Glomerular endothelial cell (primary cell): Measurements from ENCODE around the gene FASTK. TPM values are rescaled to one million over a fixed set of nuclear protein-coding genes. Genes with fewer than 3 reads are reported as not detected.

ENCODE experiments used
- DNase-seq: peaks from one replicate; pipeline ENCODE4 v3.0.0-alpha.2; 2011; ENCODE audit warnings: low read depth, low spot score; ENCODE audit errors: extremely low read depth
- total RNA-seq: library from RNA; depleted of rRNA; stranded (reverse); fragments of >200 nt; gene quantifications from 2 replicates; pipeline ENCODE4 v1.2.3, GENCODE V29; 2015

Gene FASTK
- total RNA-seq, 1 donor from 2014 or later = 81.7 TPM

GRCh38 chr7:151068069-151068773 is 12.4 kb downstream of the FASTK start:
- no peak for DNase-seq

GRCh38 chr7:151066273-151066974 is 14.2 kb downstream of the FASTK start:
- DNase-seq = no peak

GRCh38 chr7:151065516-151065915 is 15.1 kb downstream of the FASTK start:
- no peak for DNase-seq

- no peak for DNase-seq
These were observed 15.6 kb downstream of the FASTK start for GRCh38 chr7:151064993-151065392.

GRCh38 chr7:151064454-151064853 is 16.2 kb downstream of the FASTK start:
- DNase-seq = no peak

GRCh38 chr7:151063212-151063561 is 17.4 kb downstream of the FASTK start:
- no peak for DNase-seq

GRCh38 chr7:151062399-151063211 is 18.0 kb downstream of the FASTK start:
- no peak for DNase-seq

GRCh38 chr7:151062111-151062398 is 18.6 kb downstream of the FASTK start:
- DNase-seq = no peak

GRCh38 chr7:151061213-151062110 is 19.1 kb downstream of the FASTK start:
- no peak for DNase-seq

- DNase-seq = no peak
These were observed 20.0 kb downstream of the FASTK start for GRCh38 chr7:151060416-151061212.

- DNase-seq = no peak
These were observed 20.5 kb downstream of the FASTK start for GRCh38 chr7:151060113-151060415.

- no peak for DNase-seq
These were observed 21.1 kb downstream of the FASTK start, which contains the start of gene SLC4A2 for GRCh38 chr7:151059367-151060112. Gene SLC4A2, plus strand, starts transcription at chr7:151059589. Its CDS starts 2,399 bp downstream, at chr7:151061988.

GRCh38 chr7:151058781-151059366 is 21.7 kb downstream of the FASTK start:
- DNase-seq = no peak

- DNase-seq = peak; percentile 96
These were observed 22.4 kb downstream of the FASTK start for GRCh38 chr7:151057989-151058780.

- DNase-seq = no peak
These were observed 23.1 kb downstream of the FASTK start, which contains the start of gene CDK5 for GRCh38 chr7:151057506-151057988. Gene CDK5, minus strand, starts transcription at chr7:151057897. Its CDS starts 49 bp downstream, at chr7:151057848.

- DNase-seq = no peak
These were observed 23.7 kb downstream of the FASTK start for GRCh38 chr7:151056666-151057505.

GRCh38 chr7:151056283-151056665 is 24.3 kb downstream of the FASTK start:
- no peak for DNase-seq
